Measurements from ENCODE around the gene C4B. TPM values are rescaled to one million over a fixed set of nuclear protein-coding genes. Genes with fewer than 3 reads are reported as not detected.
"Not testable (repeated sequence)": the region's sequence is repeated elsewhere in the genome, so short reads cannot be mapped to it uniquely, and the experiment has no call there.

C4B gene
- total RNA-seq, 1 experiment from 2014 or later, result 2.7 TPM

DNA sequence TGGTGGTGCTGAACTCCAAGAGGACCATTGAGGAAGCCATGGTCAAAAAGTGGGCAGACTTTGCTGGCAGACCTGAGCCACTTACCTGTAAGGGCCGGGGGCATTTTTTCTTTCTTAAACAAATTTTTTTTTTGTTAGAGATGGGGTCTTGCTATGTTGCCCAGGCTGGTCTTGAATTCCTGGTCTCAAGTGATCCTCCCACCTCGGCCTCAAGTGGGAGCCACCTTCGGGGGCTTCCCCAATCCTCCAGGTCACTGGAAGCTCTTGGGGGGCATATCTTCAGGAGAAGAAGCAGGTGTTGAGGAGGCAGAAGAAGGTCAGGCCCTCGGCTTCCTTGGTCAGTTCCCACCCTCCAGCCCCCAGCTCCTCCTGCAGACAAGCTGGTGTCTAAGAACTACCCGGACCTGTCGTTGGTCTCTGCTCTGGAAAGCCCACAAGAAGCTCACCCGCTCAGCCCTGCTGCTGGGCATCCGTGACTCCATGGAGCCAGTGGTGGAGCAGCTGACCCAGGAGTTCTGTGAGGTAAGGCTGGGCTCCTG is 8.5 kb upstream of the C4B start:
- not testable (repeated sequence) for H2AK5ac ChIP-seq (ENCODE audit: insufficient read length, low read length); H2BK120ac ChIP-seq (ENCODE audit: low read depth, low read length, poor library complexity, severe bottlenecking); H3K27me3 ChIP-seq (ENCODE audit: insufficient read depth, low read length); H3K4ac ChIP-seq (ENCODE audit: low read depth, low read length); H3K9me3 Mint-ChIP-seq; H2BK5ac ChIP-seq (ENCODE audit: insufficient read length, low read length); H3K79me1 ChIP-seq (ENCODE audit: insufficient read depth, low read depth, low read length, poor library complexity, severe bottlenecking); H3K14ac ChIP-seq (ENCODE audit: insufficient read depth, low read length); H3K18ac ChIP-seq (ENCODE audit: insufficient read length, low read depth, low read length); H3K27ac ChIP-seq (ENCODE audit: insufficient read length, low read depth, low read length); H2AFZ ChIP-seq (ENCODE audit: low read length); H3K56ac ChIP-seq (ENCODE audit: insufficient read length, low read depth, low read length); H3K4me3 Mint-ChIP-seq; H3K23me2 ChIP-seq (ENCODE audit: insufficient read length, low read depth, low read length, poor library complexity, severe bottlenecking); H4K8ac ChIP-seq (replicated peaks; ENCODE audit: insufficient read length, low read depth, low read length); H3K79me2 ChIP-seq (ENCODE audit: insufficient read depth, low read length); H3K9me3 ChIP-seq (ENCODE audit: control insufficient read depth, low read depth, low read length); H3K27ac Mint-ChIP-seq; H3K27me3 Mint-ChIP-seq (ENCODE audit: low read depth); H4K91ac ChIP-seq (ENCODE audit: insufficient read length, low read depth, low read length); H3K23ac ChIP-seq (ENCODE audit: insufficient read length, low read depth, low read length); H4K5ac ChIP-seq (ENCODE audit: insufficient read length, low read depth, low read length); H2BK15ac ChIP-seq (ENCODE audit: low read depth, low read length); H2BK20ac ChIP-seq (ENCODE audit: low read depth, low read length, poor library complexity, severe bottlenecking); H3K4me2 ChIP-seq (ENCODE audit: insufficient read depth, insufficient read length, low read length); H3K9ac ChIP-seq (ENCODE audit: extremely low read depth, insufficient read length, low read length); H3T11ph ChIP-seq (ENCODE audit: low read length); H3K4me1 ChIP-seq (ENCODE audit: insufficient read depth, low read length); H2BK12ac ChIP-seq (ENCODE audit: insufficient read length, low read depth, low read length); H3K36me3 Mint-ChIP-seq (ENCODE audit: insufficient read depth in 1 of 3, low read depth in 3 of 3); DNase-seq; H3K4me1 Mint-ChIP-seq; H4K20me1 ChIP-seq (ENCODE audit: control insufficient read depth, insufficient read depth, insufficient read length)
- no CpG with 5 or more reads among the region's 8 CpGs for WGBS (ENCODE audit: extremely low coverage, insufficient read length, low lambda C conversion rate)

DNA sequence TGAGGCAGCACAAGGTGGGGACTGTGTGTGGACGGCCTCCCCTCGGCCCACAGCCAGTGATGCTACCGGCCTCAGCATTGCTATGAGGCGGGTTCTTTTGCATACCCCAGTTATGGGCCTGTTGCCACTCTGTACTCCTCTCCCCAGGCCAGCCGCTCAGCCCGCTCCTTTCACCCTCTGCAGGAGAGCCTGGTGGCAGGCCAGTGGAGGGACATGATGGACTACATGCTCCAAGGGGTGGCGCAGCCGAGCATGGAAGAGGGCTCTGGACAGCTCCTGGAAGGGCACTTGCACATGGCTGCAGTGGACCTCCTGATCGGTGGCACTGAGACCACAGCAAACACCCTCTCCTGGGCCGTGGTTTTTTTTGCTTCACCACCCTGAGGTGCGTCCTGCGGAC is 7.5 kb upstream of the C4B start:
- not testable (repeated sequence) for H3K56ac ChIP-seq (ENCODE audit: insufficient read length, low read depth, low read length); H3K18ac ChIP-seq (ENCODE audit: insufficient read length, low read depth, low read length); H2BK5ac ChIP-seq (ENCODE audit: insufficient read length, low read length); H2AK5ac ChIP-seq (ENCODE audit: insufficient read length, low read length); H3K23ac ChIP-seq (ENCODE audit: insufficient read length, low read depth, low read length); H3K27me3 ChIP-seq (ENCODE audit: insufficient read depth, low read length); H4K5ac ChIP-seq (ENCODE audit: insufficient read length, low read depth, low read length); H3K36me3 Mint-ChIP-seq (ENCODE audit: insufficient read depth in 1 of 3, low read depth in 3 of 3); H3K14ac ChIP-seq (ENCODE audit: insufficient read depth, low read length); H2BK12ac ChIP-seq (ENCODE audit: insufficient read length, low read depth, low read length); H3K9ac ChIP-seq (ENCODE audit: extremely low read depth, insufficient read length, low read length); H3T11ph ChIP-seq (ENCODE audit: low read length); H3K27ac Mint-ChIP-seq; H4K91ac ChIP-seq (ENCODE audit: insufficient read length, low read depth, low read length); H3K4ac ChIP-seq (ENCODE audit: low read depth, low read length); H3K79me2 ChIP-seq (ENCODE audit: insufficient read depth, low read length); DNase-seq; H3K23me2 ChIP-seq (ENCODE audit: insufficient read length, low read depth, low read length, poor library complexity, severe bottlenecking); H2BK20ac ChIP-seq (ENCODE audit: low read depth, low read length, poor library complexity, severe bottlenecking); H3K79me1 ChIP-seq (ENCODE audit: insufficient read depth, low read depth, low read length, poor library complexity, severe bottlenecking); H3K9me3 ChIP-seq (ENCODE audit: control insufficient read depth, low read depth, low read length); H3K9me3 Mint-ChIP-seq; H3K4me3 Mint-ChIP-seq; H3K4me1 Mint-ChIP-seq; H4K20me1 ChIP-seq (ENCODE audit: control insufficient read depth, insufficient read depth, insufficient read length); H3K27me3 Mint-ChIP-seq (ENCODE audit: low read depth); H4K8ac ChIP-seq (replicated peaks; ENCODE audit: insufficient read length, low read depth, low read length); H2BK15ac ChIP-seq (ENCODE audit: low read depth, low read length); H3K4me2 ChIP-seq (ENCODE audit: insufficient read depth, insufficient read length, low read length); H2BK120ac ChIP-seq (ENCODE audit: low read depth, low read length, poor library complexity, severe bottlenecking); H3K4me1 ChIP-seq (ENCODE audit: insufficient read depth, low read length); H3K27ac ChIP-seq (ENCODE audit: insufficient read length, low read depth, low read length); H2AFZ ChIP-seq (ENCODE audit: low read length)
- WGBS (ENCODE audit: extremely low coverage, insufficient read length, low lambda C conversion rate), result no CpG with 5 or more reads among the region's 12 CpGs
